Muscle layer of duodenum (tissue), 2 donors: ENCODE data around the gene MINDY3.

Source experiments
- H3K27ac ChIP-seq: one replicate; pipeline ENCODE4 v1.7.0; 2013; ENCODE audit warnings: mild to moderate bottlenecking, low read length
- H3K27me3 ChIP-seq: one replicate; pipeline ENCODE4 v1.7.0; 2013; ENCODE audit warnings: low read depth, mild to moderate bottlenecking, control low read depth, low read length
- H3K36me3 ChIP-seq, 2 donors: one replicate each; pipeline ENCODE4 v1.7.0; 2013; ENCODE audit warnings: low read length in 2 of 2, control low read depth in 1 of 2, mild to moderate bottlenecking in 1 of 2; ENCODE audit not compliant: insufficient read depth in 2 of 2, control insufficient read depth in 1 of 2
- H3K4me1 ChIP-seq, 2 donors: one replicate each; pipeline ENCODE4 v1.7.0; 2013; ENCODE audit warnings: low read length in 2 of 2, mild to moderate bottlenecking in 2 of 2, control low read depth in 1 of 2, moderate library complexity in 1 of 2; ENCODE audit not compliant: insufficient read depth in 2 of 2, control insufficient read depth in 1 of 2
- H3K4me3 ChIP-seq, 2 donors: one replicate each; pipeline ENCODE4 v1.7.0; 2013; ENCODE audit warnings: low read length in 2 of 2, low read depth in 1 of 2, mild to moderate bottlenecking in 1 of 2
- H3K9me3 ChIP-seq, 2 donors: one replicate each; pipeline ENCODE4 v1.7.0; 2013; ENCODE audit warnings: low read length in 2 of 2, control low read depth in 1 of 2, mild to moderate bottlenecking in 1 of 2; ENCODE audit not compliant: control insufficient read depth in 1 of 2
- donor health status: healthy.

Gene MINDY3

GRCh38 chr10:15744217-15744865 lies 116.0 kb downstream of the MINDY3 start:
- Histone ChIP-seq H3K4me1 (no peaks in the 10 kb centered on the region), H3K4me3 (no peak overlapping the region), H3K27ac (no peak overlapping the region), H3K27me3 (no peaks in the 10 kb centered on the region), H3K36me3 (no peaks in the 10 kb centered on the region), H3K9me3 (no peaks in the 10 kb centered on the region)

- H3K27ac ChIP-seq = no peak overlapping the region
- no peaks in the 10 kb centered on the region for H3K4me1 ChIP-seq
- no peaks in the 10 kb centered on the region for H3K9me3 ChIP-seq
- H3K4me3 ChIP-seq = no peak overlapping the region
- H3K36me3 ChIP-seq = no peaks in the 10 kb centered on the region
- H3K27me3 ChIP-seq = no peaks in the 10 kb centered on the region
These were observed 116.9 kb downstream of the MINDY3 start for GRCh38 chr10:15743443-15743842.

DNA sequence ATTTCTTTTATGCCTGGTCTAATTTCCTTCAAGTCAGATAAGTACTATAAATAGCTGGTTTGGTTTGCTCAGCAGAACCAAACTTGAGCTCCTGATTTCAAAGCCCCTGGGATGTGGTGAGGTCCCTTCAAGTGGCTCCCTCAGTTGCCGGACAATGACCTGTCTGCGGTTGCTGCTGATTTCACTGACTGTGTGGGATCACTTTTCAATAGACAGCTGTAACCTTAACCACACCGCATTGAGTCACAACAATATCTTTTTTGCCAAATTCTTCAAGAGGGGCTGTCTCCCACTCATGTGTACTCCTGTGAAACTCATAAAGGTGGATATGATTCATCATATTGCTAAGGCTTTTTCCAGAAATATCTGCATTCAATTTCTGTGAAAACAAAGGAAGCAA lies 117.5 kb downstream of the MINDY3 start:
- Histone ChIP-seq H3K4me1 (no peaks in the 10 kb centered on the region), H3K4me3 (no peak overlapping the region), H3K9me3 (no peaks in the 10 kb centered on the region), H3K36me3 (no peaks in the 10 kb centered on the region), H3K27ac (no peak overlapping the region), H3K27me3 (no peaks in the 10 kb centered on the region)

GRCh38 chr10:15742102-15742501 lies 118.2 kb downstream of the MINDY3 start:
- Histone ChIP-seq H3K4me1 (no peaks in the 10 kb centered on the region), H3K4me3 (no peak overlapping the region), H3K36me3 (no peaks in the 10 kb centered on the region), H3K9me3 (no peaks in the 10 kb centered on the region), H3K27me3 (no peaks in the 10 kb centered on the region), H3K27ac (no peak overlapping the region)

DNA sequence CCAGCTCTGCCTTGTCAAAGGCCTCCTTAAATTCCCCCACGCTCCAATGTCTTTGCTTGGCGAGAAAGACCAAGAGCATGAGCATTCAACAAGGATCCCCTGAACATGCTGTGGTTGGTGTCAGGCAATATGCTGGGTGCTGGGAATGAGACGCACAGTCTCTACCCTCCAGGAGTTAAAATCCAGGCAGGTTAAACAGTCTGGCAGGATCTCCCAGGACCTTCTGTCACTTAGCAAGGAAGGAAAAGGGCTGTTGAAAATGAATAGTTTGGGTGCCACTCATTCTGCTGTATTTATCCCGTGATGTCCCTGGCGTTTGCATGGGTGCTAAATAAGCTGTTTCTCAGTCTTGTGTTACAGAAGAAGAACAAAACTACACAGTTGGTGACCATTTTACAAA lies 118.7 kb downstream of the MINDY3 start:
- Histone ChIP-seq H3K4me1 (no peaks in the 10 kb centered on the region), H3K9me3 (no peaks in the 10 kb centered on the region), H3K27me3 (no peaks in the 10 kb centered on the region), H3K36me3 (no peaks in the 10 kb centered on the region), H3K27ac (no peak overlapping the region), H3K4me3 (no peak overlapping the region)

- H3K36me3 ChIP-seq = no peaks in the 10 kb centered on the region
- H3K4me3 ChIP-seq = no peak overlapping the region
- no peaks in the 10 kb centered on the region for H3K27me3 ChIP-seq
- no peak overlapping the region for H3K27ac ChIP-seq
- no peaks in the 10 kb centered on the region for H3K9me3 ChIP-seq
- peaks cover 0 to 5% of the 10 kb centered on the region in 2 donors for H3K4me1 ChIP-seq
These were observed 120.0 kb downstream of the MINDY3 start for GRCh38 chr10:15740261-15740660.

- no peaks in the 10 kb centered on the region for H3K27me3 ChIP-seq
- H3K36me3 ChIP-seq = no peaks in the 10 kb centered on the region
- no peak overlapping the region for H3K27ac ChIP-seq
- H3K4me1 ChIP-seq = peaks cover 0 to 5% of the 10 kb centered on the region in 2 donors
- H3K4me3 ChIP-seq = no peak overlapping the region
- no peaks in the 10 kb centered on the region for H3K9me3 ChIP-seq
These were observed 120.9 kb downstream of the MINDY3 start for GRCh38 chr10:15739254-15739970.

DNA sequence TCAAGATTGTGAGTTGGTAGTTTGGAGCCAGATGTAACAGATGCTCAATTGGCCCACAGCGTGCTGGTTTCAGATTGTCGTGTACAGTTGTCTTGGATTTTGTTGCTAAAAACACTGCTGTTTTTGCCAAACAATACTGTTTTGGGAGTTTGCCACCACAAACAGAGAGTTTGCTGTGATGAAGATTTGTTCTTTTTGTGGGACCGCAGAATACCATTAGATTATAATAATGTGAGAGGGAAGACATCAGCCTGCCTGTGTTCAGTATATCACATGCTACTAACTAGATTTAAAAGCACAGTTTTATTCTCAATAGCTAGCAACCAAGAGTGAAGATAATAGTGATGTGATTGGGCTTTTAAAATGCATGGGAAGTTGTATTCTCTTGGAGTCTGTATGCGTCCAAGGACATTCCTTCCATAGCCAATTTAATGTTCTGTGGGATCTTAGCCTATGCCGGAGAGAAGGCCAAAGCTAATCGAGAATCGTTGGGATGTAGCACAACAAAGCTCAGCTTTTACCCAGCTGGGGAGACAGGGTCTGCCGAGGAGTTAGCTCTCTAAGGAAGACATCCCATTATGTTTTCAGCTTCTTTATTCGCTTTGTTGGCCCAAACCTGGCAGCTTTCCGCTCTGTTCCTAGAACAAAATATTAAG lies 121.9 kb downstream of the MINDY3 start:
- H3K27ac ChIP-seq = peak overlapping the region; percentile 58
- peaks cover 0 to 5% of the 10 kb centered on the region in 2 donors for H3K4me1 ChIP-seq
- H3K9me3 ChIP-seq = no peaks in the 10 kb centered on the region
- no peaks in the 10 kb centered on the region for H3K36me3 ChIP-seq
- no peaks in the 10 kb centered on the region for H3K27me3 ChIP-seq
- H3K4me3 ChIP-seq = no peak overlapping the region

GRCh38 chr10:15737656-15738055 lies 122.7 kb downstream of the MINDY3 start:
- Histone ChIP-seq H3K27me3 (no peaks in the 10 kb centered on the region), H3K4me3 (no peak overlapping the region), H3K27ac (no peak overlapping the region)

GRCh38 chr10:15735763-15736162 lies 124.5 kb downstream of the MINDY3 start:
- Histone ChIP-seq H3K36me3 (no peaks in the 10 kb centered on the region), H3K27me3 (no peaks in the 10 kb centered on the region), H3K27ac (no peak overlapping the region), H3K4me1 (peaks cover 0 to 5% of the 10 kb centered on the region in 2 donors), H3K9me3 (no peaks in the 10 kb centered on the region), H3K4me3 (no peak overlapping the region)

More at GRCh38 chr10:15737656-15738055, 122.7 kb downstream of the MINDY3 start:
- no peaks in the 10 kb centered on the region for H3K9me3 ChIP-seq
- peaks cover 0 to 5% of the 10 kb centered on the region in 2 donors for H3K4me1 ChIP-seq
- H3K36me3 ChIP-seq = no peaks in the 10 kb centered on the region

GRCh38 chr10:15730341-15730740 lies 130.0 kb downstream of the MINDY3 start:
- no peaks in the 10 kb centered on the region for H3K4me1 ChIP-seq
- H3K4me3 ChIP-seq = no peak overlapping the region
- H3K27me3 ChIP-seq = no peaks in the 10 kb centered on the region
- no peak overlapping the region for H3K27ac ChIP-seq
- no peaks in the 10 kb centered on the region for H3K36me3 ChIP-seq
- H3K9me3 ChIP-seq = no peaks in the 10 kb centered on the region
